Measurements from ENCODE around the gene PATZ1.
"Not testable (repeated sequence)": the region's sequence is repeated elsewhere in the genome, so short reads cannot be mapped to it uniquely, and the experiment has no call there.

The PATZ1 gene, protein sequence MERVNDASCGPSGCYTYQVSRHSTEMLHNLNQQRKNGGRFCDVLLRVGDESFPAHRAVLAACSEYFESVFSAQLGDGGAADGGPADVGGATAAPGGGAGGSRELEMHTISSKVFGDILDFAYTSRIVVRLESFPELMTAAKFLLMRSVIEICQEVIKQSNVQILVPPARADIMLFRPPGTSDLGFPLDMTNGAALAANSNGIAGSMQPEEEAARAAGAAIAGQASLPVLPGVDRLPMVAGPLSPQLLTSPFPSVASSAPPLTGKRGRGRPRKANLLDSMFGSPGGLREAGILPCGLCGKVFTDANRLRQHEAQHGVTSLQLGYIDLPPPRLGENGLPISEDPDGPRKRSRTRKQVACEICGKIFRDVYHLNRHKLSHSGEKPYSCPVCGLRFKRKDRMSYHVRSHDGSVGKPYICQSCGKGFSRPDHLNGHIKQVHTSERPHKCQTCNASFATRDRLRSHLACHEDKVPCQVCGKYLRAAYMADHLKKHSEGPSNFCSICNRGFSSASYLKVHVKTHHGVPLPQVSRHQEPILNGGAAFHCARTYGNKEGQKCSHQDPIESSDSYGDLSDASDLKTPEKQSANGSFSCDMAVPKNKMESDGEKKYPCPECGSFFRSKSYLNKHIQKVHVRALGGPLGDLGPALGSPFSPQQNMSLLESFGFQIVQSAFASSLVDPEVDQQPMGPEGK

GRCh38 chr22:31346255-31346732, at the start of gene PATZ1:
TSS of gene PATZ1 (minus strand) at chr22:31346346. CDS start at chr22:31345602, 744 bp downstream.
- DNase-seq (ENCODE audit: low spot score): peak; percentile 73

DNA sequence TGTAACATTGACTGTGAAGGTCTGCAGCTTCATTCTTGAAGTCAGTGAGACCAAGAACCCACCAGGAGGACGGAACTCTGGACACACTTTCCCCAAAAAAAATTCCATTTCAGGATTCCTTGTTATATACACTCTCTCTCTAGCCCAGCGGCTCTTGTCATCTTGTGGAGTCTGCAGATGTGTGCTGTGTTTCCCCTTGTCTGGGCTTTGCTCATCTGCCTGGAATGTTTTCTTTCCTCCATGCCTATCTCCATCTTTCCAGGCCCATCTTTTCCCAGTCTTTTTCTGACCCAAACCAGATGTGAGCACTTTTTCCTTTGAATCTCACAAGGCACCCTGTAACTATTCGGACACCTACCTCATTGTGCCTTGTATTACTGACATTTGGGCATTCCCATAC, 48.2 kb upstream of the PATZ1 start:
- no peak for DNase-seq (ENCODE audit: low spot score)

- DNase-seq (ENCODE audit: low spot score): no peak
These were observed 47.7 kb upstream of the PATZ1 start for GRCh38 chr22:31393893-31394292.

GRCh38 chr22:31378651-31379050, 32.5 kb upstream of the PATZ1 start:
- not testable (repeated sequence) for DNase-seq (ENCODE audit: low spot score)

- no peak for DNase-seq (ENCODE audit: low spot score)
These were observed 32.0 kb upstream of the PATZ1 start for GRCh38 chr22:31378123-31378522.

DNA sequence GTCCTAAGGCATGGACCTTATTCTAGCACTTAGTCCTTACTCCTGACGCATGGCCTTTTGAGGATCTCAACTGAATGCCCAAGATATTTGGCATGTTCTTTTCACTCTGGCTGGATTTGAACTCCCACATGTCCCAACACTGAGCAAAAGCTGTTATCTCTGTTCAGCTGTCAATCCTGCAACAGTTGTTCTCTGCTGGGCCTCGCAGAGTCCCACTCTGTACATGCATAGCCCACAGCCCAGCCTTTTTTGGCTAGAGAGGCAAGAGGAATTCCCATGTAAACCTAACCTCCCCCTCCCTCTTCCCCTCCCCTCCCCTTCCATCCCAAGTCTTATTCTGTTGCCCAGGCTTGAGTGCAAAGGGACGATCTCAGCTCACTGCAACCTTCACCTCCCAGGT, 31.5 kb upstream of the PATZ1 start:
- DNase-seq (ENCODE audit: low spot score): no peak

- DNase-seq (ENCODE audit: low spot score): no peak
These were observed 21.3 kb upstream of the PATZ1 start for GRCh38 chr22:31367426-31367825.

GRCh38 chr22:31363885-31364465, 17.8 kb upstream of the PATZ1 start:
- no peak for DNase-seq (ENCODE audit: low spot score)

DNA sequence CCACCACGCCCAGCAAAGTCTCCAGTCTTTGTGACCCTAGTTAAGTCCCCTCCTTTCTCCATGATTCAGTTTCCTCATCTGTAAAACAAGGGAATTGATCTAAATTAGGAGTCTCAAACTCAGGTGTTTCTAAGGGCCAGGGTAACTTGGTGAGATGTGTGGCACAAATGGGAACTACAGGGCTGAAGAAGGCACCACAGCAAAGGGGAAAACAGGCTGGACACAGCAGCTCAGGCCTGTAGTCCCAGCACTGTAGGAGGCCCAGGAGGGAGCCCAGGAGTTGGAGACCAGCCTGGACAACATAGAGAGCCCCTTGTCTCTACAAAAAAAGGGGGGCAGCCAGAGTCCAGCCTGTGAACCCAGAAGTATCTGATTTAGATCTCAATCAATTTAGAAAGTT, 15.6 kb upstream of the PATZ1 start:
- DNase-seq (ENCODE audit: low spot score): no peak

DNA sequence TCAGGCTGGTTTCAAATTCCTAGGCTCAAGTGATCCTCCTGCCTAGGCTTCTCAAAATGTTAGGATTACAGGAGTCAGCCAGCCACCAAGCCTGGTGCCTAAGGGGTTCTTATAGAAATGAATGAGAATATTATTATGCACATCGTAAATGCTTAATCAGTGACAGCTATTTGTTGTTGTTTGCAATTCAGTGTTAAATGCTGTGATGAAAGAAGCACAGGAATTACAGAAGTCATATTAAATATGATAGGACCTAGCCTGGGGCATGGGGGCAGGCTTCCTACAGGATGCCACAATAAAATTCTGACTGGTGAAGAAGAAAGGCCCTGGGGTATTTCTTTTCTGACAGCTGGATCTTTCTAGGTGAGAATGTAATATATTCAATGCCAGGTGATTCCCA, 13.9 kb upstream of the PATZ1 start:
- no peak for DNase-seq (ENCODE audit: low spot score)

- DNase-seq (ENCODE audit: low spot score): no peak
These were observed 8.4 kb upstream of the PATZ1 start for GRCh38 chr22:31354515-31354914.

DNA sequence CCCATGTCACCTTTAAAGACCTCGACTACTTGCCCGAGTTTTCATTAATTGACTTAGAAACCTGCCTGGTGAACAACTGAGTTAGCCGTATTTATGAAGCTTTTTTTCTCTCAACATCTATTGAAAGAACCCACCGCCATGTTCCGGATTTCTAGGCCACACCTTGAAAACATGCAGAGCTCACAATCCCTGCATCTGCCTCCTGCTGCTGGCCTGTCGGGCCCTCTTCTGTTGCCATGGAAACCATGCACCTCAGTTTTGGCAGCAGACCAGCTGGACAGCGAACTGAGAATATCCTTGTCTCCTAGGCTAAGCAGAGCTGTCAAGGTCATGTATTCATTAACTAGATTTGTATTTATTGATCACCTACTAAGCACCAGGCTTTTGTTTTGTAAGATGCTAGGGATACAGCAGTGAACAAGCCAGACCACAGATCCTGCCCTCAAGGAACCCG, 4.3 kb upstream of the PATZ1 start:
- no peak for DNase-seq (ENCODE audit: low spot score)

DNA sequence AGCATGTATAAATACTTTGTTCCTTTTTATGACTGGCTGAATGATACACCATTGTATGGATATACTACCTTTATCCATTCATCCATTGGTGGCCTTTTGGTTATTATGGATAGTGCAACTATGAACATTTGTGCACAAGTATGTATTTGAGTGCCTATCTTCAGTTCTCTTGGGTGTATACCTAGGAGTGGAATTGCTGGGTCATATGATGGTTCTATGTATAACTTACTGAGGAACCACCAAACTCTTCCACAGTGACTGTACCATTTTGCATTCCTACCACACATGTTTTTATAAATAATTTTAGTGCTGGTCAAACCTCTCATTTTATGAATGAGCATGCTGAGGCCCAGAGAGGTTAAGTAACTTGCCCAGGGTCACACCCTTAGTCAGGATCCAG, 3.8 kb upstream of the PATZ1 start:
- DNase-seq (ENCODE audit: low spot score): no peak

GRCh38 chr22:31348766-31349165, 2.6 kb upstream of the PATZ1 start:
- no peak for DNase-seq (ENCODE audit: low spot score)

GRCh38 chr22:31348009-31348337, 1.8 kb upstream of the PATZ1 start:
- not testable (repeated sequence) for DNase-seq (ENCODE audit: low spot score)

DNA sequence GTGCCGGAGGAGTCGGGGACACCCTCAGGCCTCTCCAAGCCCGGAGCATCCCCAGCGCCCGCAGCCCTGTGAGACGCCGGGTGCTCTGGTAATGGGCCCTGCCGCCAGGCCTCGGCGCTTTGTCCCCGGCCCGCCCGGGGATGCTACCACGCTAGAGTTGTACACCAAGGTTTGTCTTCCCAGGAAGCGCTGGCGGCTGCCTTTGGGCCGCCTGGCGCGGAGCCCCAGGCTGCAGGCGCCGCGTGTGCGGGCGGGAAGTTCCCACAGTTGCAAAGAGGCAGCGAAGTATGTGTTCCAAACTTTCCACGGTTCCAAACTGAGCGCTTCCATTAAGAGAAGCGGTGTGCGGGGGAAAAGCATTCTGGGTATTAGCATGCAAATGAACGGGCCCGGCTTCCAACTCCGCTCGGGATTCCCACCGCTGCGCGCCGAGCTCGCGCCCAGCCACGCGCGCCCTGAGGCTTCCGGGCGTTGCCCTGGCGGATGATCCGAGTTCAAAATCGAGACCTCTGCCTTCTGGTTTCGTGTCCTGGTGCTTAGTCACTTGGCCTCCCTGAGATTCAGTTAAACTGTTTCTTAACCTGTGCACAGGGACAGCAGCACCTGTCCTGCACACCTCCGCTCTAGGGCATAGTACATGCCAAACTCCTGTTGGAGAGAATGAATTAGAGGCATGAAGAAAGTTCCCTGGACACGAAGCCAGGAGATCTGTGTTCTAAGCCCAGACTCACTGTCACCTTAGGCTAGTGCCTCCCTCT, 1.3 kb upstream of the PATZ1 start:
- DNase-seq (ENCODE audit: low spot score): peak; percentile 63

DNA sequence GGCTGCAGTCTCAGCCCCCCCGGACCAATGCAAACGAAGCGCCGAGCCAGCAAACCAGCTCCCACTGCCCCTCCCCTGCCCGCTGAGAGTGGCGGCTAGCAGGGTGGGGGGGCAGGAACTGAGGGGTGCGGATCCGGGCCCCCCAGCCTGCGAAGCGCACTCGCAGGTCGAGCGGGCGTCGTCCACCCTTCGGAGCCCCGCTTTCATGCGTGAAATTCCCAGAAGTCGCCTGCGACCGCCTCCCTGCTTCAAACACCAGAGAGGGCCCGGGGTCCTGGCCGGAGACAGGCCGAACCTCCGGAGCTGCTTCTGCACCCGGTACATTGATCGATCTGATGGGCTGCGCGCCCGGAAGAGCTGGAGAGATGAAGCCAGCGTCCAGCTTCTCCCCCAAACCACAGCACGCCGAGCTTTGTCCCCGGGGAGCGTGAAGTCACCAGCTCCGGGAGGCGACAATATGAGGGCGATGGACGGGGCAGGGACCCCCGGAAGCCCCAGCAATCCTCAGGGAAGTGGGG, 646 bp upstream of the PATZ1 start:
- DNase-seq (ENCODE audit: low spot score): peak; percentile 16

- peak; percentile 86 for DNase-seq (ENCODE audit: low spot score)
These were observed 553 bp downstream of the PATZ1 start for GRCh38 chr22:31345331-31346254.

- DNase-seq (ENCODE audit: low spot score): no peak
These were observed 1.4 kb downstream of the PATZ1 start for GRCh38 chr22:31344578-31345330.

- DNase-seq (ENCODE audit: low spot score): no peak
These were observed 1.9 kb downstream of the PATZ1 start for GRCh38 chr22:31344256-31344577.
